Measurements from ENCODE around the gene LYPD3.

Gene LYPD3

GRCh38 chr19:43479226-43479625 is 13.8 kb upstream of the LYPD3 start:
- peak overlapping the region; percentile 34 for H3K27ac Mint-ChIP-seq
- no peaks in the 10 kb centered on the region for H3K9me3 Mint-ChIP-seq
- peaks cover 11% of the 10 kb centered on the region for H3K4me1 Mint-ChIP-seq (ENCODE audit: low read depth)
- no peaks in the 10 kb centered on the region for H3K27me3 Mint-ChIP-seq
- no peak overlapping the region for H3K4me3 Mint-ChIP-seq
- intact Hi-C loops (cut with micrococcal nuclease), result no loop called here
- H3K36me3 Mint-ChIP-seq (ENCODE audit: low read depth), result peaks cover 83% of the 10 kb centered on the region

GRCh38 chr19:43478323-43478722 is 12.9 kb upstream of the LYPD3 start:
- Mint-ChIP-seq H3K4me3 (no peak overlapping the region), H3K36me3 (ENCODE audit: low read depth) (peaks cover 90% of the 10 kb centered on the region)

GRCh38 chr19:43476606-43477005 is 11.2 kb upstream of the LYPD3 start:
- peak overlapping the region; percentile 92 for H3K27ac Mint-ChIP-seq
- intact Hi-C loops (cut with micrococcal nuclease), result no loop called here
- no peaks in the 10 kb centered on the region for H3K9me3 Mint-ChIP-seq
- H3K4me3 Mint-ChIP-seq, result no peak overlapping the region
- peaks cover 7% of the 10 kb centered on the region for H3K27me3 Mint-ChIP-seq
- peaks cover 20% of the 10 kb centered on the region for H3K4me1 Mint-ChIP-seq (ENCODE audit: low read depth)
- H3K36me3 Mint-ChIP-seq (ENCODE audit: low read depth), result peaks cover 74% of the 10 kb centered on the region

More at GRCh38 chr19:43478323-43478722, 12.9 kb upstream of the LYPD3 start:
- Mint-ChIP-seq H3K4me1 (ENCODE audit: low read depth) (peaks cover 20% of the 10 kb centered on the region), H3K27me3 (peaks cover 5% of the 10 kb centered on the region), H3K9me3 (no peaks in the 10 kb centered on the region), H3K27ac (peak overlapping the region; percentile 16)
- intact Hi-C loops (cut with micrococcal nuclease), result no loop called here

- peaks cover 24% of the 10 kb centered on the region for H3K4me1 Mint-ChIP-seq (ENCODE audit: low read depth)
- intact Hi-C loops (cut with micrococcal nuclease), result loop anchor here (1.0 kb wide), 2 partner anchors 12 to 29 kb away; partner anchors contain the start of gene PHLDB3
- no peaks in the 10 kb centered on the region for H3K9me3 Mint-ChIP-seq
- H3K36me3 Mint-ChIP-seq (ENCODE audit: low read depth), result peaks cover 59% of the 10 kb centered on the region
- H3K27me3 Mint-ChIP-seq, result peaks cover 10% of the 10 kb centered on the region
- peak overlapping the region; percentile 81 for H3K4me3 Mint-ChIP-seq
- H3K27ac Mint-ChIP-seq, result peak overlapping the region; percentile 92
Measured at GRCh38 chr19:43474986-43475705, 9.7 kb upstream of the LYPD3 start.

- intact Hi-C loops (cut with micrococcal nuclease), result no loop called here
- H3K36me3 Mint-ChIP-seq (ENCODE audit: low read depth), result peaks cover 58% of the 10 kb centered on the region
- no peaks in the 10 kb centered on the region for H3K9me3 Mint-ChIP-seq
- peaks cover 10% of the 10 kb centered on the region for H3K27me3 Mint-ChIP-seq
- H3K4me1 Mint-ChIP-seq (ENCODE audit: low read depth), result peaks cover 24% of the 10 kb centered on the region
- peak overlapping the region; percentile 92 for H3K27ac Mint-ChIP-seq
- peak overlapping the region; percentile 81 for H3K4me3 Mint-ChIP-seq
Measured at GRCh38 chr19:43474487-43474886, 9.1 kb upstream of the LYPD3 start.

GRCh38 chr19:43471091-43471490 is 5.7 kb upstream of the LYPD3 start:
- no peak overlapping the region for H3K27ac Mint-ChIP-seq

GRCh38 chr19:43470288-43470687 is 4.9 kb upstream of the LYPD3 start:
- peaks cover 20% of the 10 kb centered on the region for H3K27me3 Mint-ChIP-seq
- H3K4me3 Mint-ChIP-seq, result no peak overlapping the region
- no peaks in the 10 kb centered on the region for H3K9me3 Mint-ChIP-seq
- peaks cover 20% of the 10 kb centered on the region for H3K36me3 Mint-ChIP-seq (ENCODE audit: low read depth)
- H3K27ac Mint-ChIP-seq, result no peak overlapping the region
- peaks cover 56% of the 10 kb centered on the region for H3K4me1 Mint-ChIP-seq (ENCODE audit: low read depth)
- intact Hi-C loops (cut with micrococcal nuclease), result no loop called here

More at GRCh38 chr19:43471091-43471490, 5.7 kb upstream of the LYPD3 start:
- Mint-ChIP-seq H3K4me3 (no peak overlapping the region), H3K4me1 (ENCODE audit: low read depth) (peaks cover 51% of the 10 kb centered on the region), H3K36me3 (ENCODE audit: low read depth) (peaks cover 28% of the 10 kb centered on the region), H3K9me3 (no peaks in the 10 kb centered on the region), H3K27me3 (peaks cover 12% of the 10 kb centered on the region)
- intact Hi-C loops (cut with micrococcal nuclease), result no loop called here

- no peaks in the 10 kb centered on the region for H3K9me3 Mint-ChIP-seq
- H3K4me3 Mint-ChIP-seq, result no peak overlapping the region
- no peak overlapping the region for H3K27ac Mint-ChIP-seq
- H3K4me1 Mint-ChIP-seq (ENCODE audit: low read depth), result peaks cover 59% of the 10 kb centered on the region
- intact Hi-C loops (cut with micrococcal nuclease), result no loop called here
- H3K27me3 Mint-ChIP-seq, result peaks cover 30% of the 10 kb centered on the region
- H3K36me3 Mint-ChIP-seq (ENCODE audit: low read depth), result peaks cover 9% of the 10 kb centered on the region
Measured at GRCh38 chr19:43469160-43469480, 3.7 kb upstream of the LYPD3 start.

GRCh38 chr19:43468354-43469159 is 3.1 kb upstream of the LYPD3 start:
- Mint-ChIP-seq H3K36me3 (ENCODE audit: low read depth) (peaks cover 6% of the 10 kb centered on the region), H3K4me3 (no peak overlapping the region), H3K27ac (peak overlapping the region; percentile 52), H3K4me1 (ENCODE audit: low read depth) (peaks cover 59% of the 10 kb centered on the region), H3K9me3 (no peaks in the 10 kb centered on the region), H3K27me3 (peaks cover 27% of the 10 kb centered on the region)
- intact Hi-C loops (cut with micrococcal nuclease), result no loop called here

- Mint-ChIP-seq H3K4me3 (peak overlapping the region; percentile 6), H3K9me3 (no peaks in the 10 kb centered on the region), H3K27ac (peak overlapping the region; percentile 52), H3K27me3 (peaks cover 26% of the 10 kb centered on the region), H3K4me1 (ENCODE audit: low read depth) (peaks cover 58% of the 10 kb centered on the region), H3K36me3 (ENCODE audit: low read depth) (peaks cover 7% of the 10 kb centered on the region)
- intact Hi-C loops (cut with micrococcal nuclease), result no loop called here
Measured at GRCh38 chr19:43467730-43468129, 2.3 kb upstream of the LYPD3 start.

GRCh38 chr19:43467276-43467675 is 1.9 kb upstream of the LYPD3 start:
- Mint-ChIP-seq H3K27me3 (peaks cover 24% of the 10 kb centered on the region), H3K9me3 (no peaks in the 10 kb centered on the region), H3K4me1 (ENCODE audit: low read depth) (peaks cover 59% of the 10 kb centered on the region), H3K36me3 (ENCODE audit: low read depth) (peaks cover 7% of the 10 kb centered on the region), H3K27ac (peak overlapping the region; percentile 52), H3K4me3 (no peak overlapping the region)
- intact Hi-C loops (cut with micrococcal nuclease), result no loop called here

- intact Hi-C loops (cut with micrococcal nuclease), result no loop called here
- Mint-ChIP-seq H3K9me3 (no peaks in the 10 kb centered on the region), H3K4me3 (no peak overlapping the region), H3K27me3 (peaks cover 28% of the 10 kb centered on the region), H3K36me3 (ENCODE audit: low read depth) (peaks cover 12% of the 10 kb centered on the region), H3K27ac (peak overlapping the region; percentile 52), H3K4me1 (ENCODE audit: low read depth) (peaks cover 64% of the 10 kb centered on the region)
Measured at GRCh38 chr19:43466793-43467192, 1.4 kb upstream of the LYPD3 start.

GRCh38 chr19:43464134-43464775 is 1.2 kb downstream of the LYPD3 start:
- H3K27me3 Mint-ChIP-seq, result peaks cover 36% of the 10 kb centered on the region
- H3K27ac Mint-ChIP-seq, result peak overlapping the region; percentile 95
- H3K36me3 Mint-ChIP-seq (ENCODE audit: low read depth), result peaks cover 23% of the 10 kb centered on the region
- H3K4me3 Mint-ChIP-seq, result peak overlapping the region; percentile 93
- intact Hi-C loops (cut with micrococcal nuclease), result no loop called here
- no peaks in the 10 kb centered on the region for H3K9me3 Mint-ChIP-seq
- H3K4me1 Mint-ChIP-seq (ENCODE audit: low read depth), result peaks cover 69% of the 10 kb centered on the region

Data from dendritic cell treated with granulocyte-macrophage colony-stimulating factor and Interleukin-4, amounts not matched to agents 40 ng/mL and 50 ng/mL, for 4 days (primary cell).